ENCODE data around the gene CFC1. TPM values are rescaled to one million over a fixed set of nuclear protein-coding genes. Genes with fewer than 3 reads are reported as not detected.

Gene CFC1
- total RNA-seq, 2 experiments from 2014 or later: not detected

Other genes starting within 250 kb of the CFC1 start
- gene PTPN18, start 243.5 kb downstream of the CFC1 start, total RNA-seq: 10 to 100 TPM; 27.6 to 27.8 TPM
- gene POTEI, start 90.2 kb downstream of the CFC1 start, total RNA-seq: not detected
- not detected for gene CFC1B, start 78.4 kb downstream of the CFC1 start, total RNA-seq
- not detected for gene POTEJ, start 11.9 kb upstream of the CFC1 start, total RNA-seq
- not detected for gene GPR148, start 129.5 kb upstream of the CFC1 start, total RNA-seq
- gene AMER3, start 156.0 kb upstream of the CFC1 start, total RNA-seq: not detected
- 1 to 10 TPM; 3.6 to 4.1 TPM for gene ARHGEF4, start 237.3 kb upstream of the CFC1 start, total RNA-seq